HCT116 (cell line): ENCODE data around the gene TGFBR3. TPM values are rescaled to one million over a fixed set of nuclear protein-coding genes. Genes with fewer than 3 reads are reported as not detected.

ENCODE experiments used
- ATAC-seq: fragments of 200-7000 bp; cut with Tn5 transposase; 2 replicates; pipeline ENCODE4 v1.9.1; 2020; ENCODE audit warnings: mild to moderate bottlenecking, moderate library complexity
- BruUV-seq: library from RNA; stranded (reverse); fragments of 400-500 nt; replicated peaks from 2 replicates; lab custom pipeline; 2021; lab: Mats Ljungman, UMichigan
- CTCF ChIA-PET: fragments of 300-600 bp; sonication (Branson Sonifier 250); formaldehyde crosslinking; loops from one replicate; lab custom pipeline; 2021; ENCODE audit warnings: antibody characterized with exemption; lab: Charles Lee
- POLR2A ChIA-PET: fragments of 300-600, 350-600 bp; sonication (Branson Sonifier 250); formaldehyde crosslinking; loops from one replicate; lab custom pipeline; 2021; ENCODE audit warnings: antibody characterized with exemption; lab: Charles Lee
- RAD21 ChIA-PET, 2 experiments: fragments of 300-600 bp; sonication (Branson Sonifier 250); formaldehyde crosslinking; loops; one replicate each; lab custom pipeline; 2023; ENCODE audit warnings: low total read pairs in 2 of 2; ENCODE audit not compliant: uncharacterized antibody in 2 of 2, unreplicated experiment in 2 of 2, low non-redundant PET in 1 of 2; lab: Charles Lee
- DNase-seq: peaks from one replicate; pipeline ENCODE4 v3.0.0-alpha.2; 2010; ENCODE audit warnings: low read depth, low spot score
- H2AFZ ChIP-seq: fragments of 200-600 bp; shearing (Covaris generic), sonication (generic); 2 replicates; pipeline ENCODE4 v1.6.1; 2017; ENCODE audit warnings: low read depth, mixed run types, mixed read lengths, antibody characterized with exemption, low read length; ENCODE audit not compliant: poor library complexity, severe bottlenecking
- H3K27ac ChIP-seq: 2 replicates; pipeline ENCODE4 v1.5.1; 2012; ENCODE audit warnings: low read depth, low read length
- H3K27me3 ChIP-seq: fragments of 200-600 bp; sonication (generic); 2 replicates; pipeline ENCODE4 v1.6.1; 2016; ENCODE audit warnings: mixed run types, low read length, mixed read lengths; ENCODE audit not compliant: insufficient read depth
- H3K36me3 ChIP-seq, 2 experiments: fragments of 200-500 bp in 1 of 2; fragments of 200-600 bp in 1 of 2; sonication (Bioruptor generic) in 1 of 2; sonication (generic) in 1 of 2; 2 replicates each; pipeline versions ENCODE4 v1.5.1 to v1.6.1; 2014 to 2016; ENCODE audit warnings: low read length in 2 of 2, inconsistent platforms in 1 of 2, mixed read lengths in 1 of 2, mixed run types in 1 of 2; ENCODE audit not compliant: insufficient read depth in 2 of 2, control insufficient read depth in 1 of 2
- H3K4me1 ChIP-seq, 2 experiments: fragments of 200-600 bp in 1 of 2; sonication (generic) in 1 of 2; 2 replicates each; pipeline versions ENCODE4 v1.5.1 to v1.6.1; 2012 to 2017; ENCODE audit warnings: low read length in 2 of 2, inconsistent platforms in 1 of 2, mild to moderate bottlenecking in 1 of 2, mixed read lengths in 1 of 2, mixed run types in 1 of 2, moderate library complexity in 1 of 2; ENCODE audit not compliant: insufficient read depth in 2 of 2, control insufficient read depth in 1 of 2
- H3K4me2 ChIP-seq: fragments of 200-600 bp; sonication (generic); 2 replicates; pipeline ENCODE4 v1.6.1; 2017; ENCODE audit warnings: mixed run types, low read length, mixed read lengths
- H3K4me3 ChIP-seq, 2 experiments: fragments of 200-600 bp in 1 of 2; sonication (generic) in 1 of 2; replicated peaks in 1 of 2; 2 replicates each; pipeline ENCODE4 v1.5.1; 2011 to 2016; ENCODE audit warnings: low read length in 2 of 2, control low read depth in 1 of 2, low read depth in 1 of 2, mild to moderate bottlenecking in 1 of 2, mixed read lengths in 1 of 2, mixed run types in 1 of 2
- H3K79me2 ChIP-seq: fragments of 200-600 bp; sonication (generic); 2 replicates; pipeline ENCODE4 v1.6.1; 2017; ENCODE audit warnings: mild to moderate bottlenecking, mixed run types, low read length, moderate library complexity, mixed read lengths; ENCODE audit not compliant: insufficient read depth
- H3K9ac ChIP-seq: fragments of 200-600 bp; sonication (generic); 2 replicates; pipeline ENCODE4 v1.6.1; 2016; ENCODE audit warnings: low read length, mixed read lengths
- H3K9me2 ChIP-seq: fragments of 200-600 bp; sonication (generic), shearing (Covaris generic); 2 replicates; pipeline ENCODE4 v1.6.1; 2017; ENCODE audit warnings: mixed run types, mild to moderate bottlenecking, moderate library complexity; ENCODE audit not compliant: insufficient read depth
- H3K9me3 ChIP-seq, 2 experiments: fragments of 200-500 bp in 1 of 2; fragments of 200-600 bp in 1 of 2; sonication (Bioruptor generic) in 1 of 2; sonication (generic) in 1 of 2; 2 replicates each; pipeline ENCODE4 v1.6.1; 2014 to 2017; ENCODE audit warnings: low read length in 2 of 2, mixed read lengths in 2 of 2, inconsistent platforms in 1 of 2, low read depth in 1 of 2, mild to moderate bottlenecking in 1 of 2, mixed run types in 1 of 2, moderate library complexity in 1 of 2; ENCODE audit not compliant: control insufficient read depth in 1 of 2, insufficient read depth in 1 of 2
- H4K20me1 ChIP-seq: fragments of 200-600 bp; sonication (generic), shearing (Covaris generic); 2 replicates; pipeline ENCODE4 v1.6.1; 2017; ENCODE audit warnings: mixed run types, mild to moderate bottlenecking, moderate library complexity; ENCODE audit not compliant: insufficient read depth
- CEBPB ChIP-seq: IDR thresholded peaks from 2 replicates; pipeline ENCODE4 v1.6.1; 2012; ENCODE audit warnings: low read depth
- CTCF ChIP-seq, 3 experiments: fragments of 200-600 bp in 1 of 3; sonication (generic) in 1 of 3; IDR thresholded peaks in 2 of 3; conservative IDR thresholded peaks in 1 of 3; 2 replicates each; pipeline ENCODE4 v1.5.1; 2012 to 2017; ENCODE audit warnings: low read depth in 2 of 3, low read length in 2 of 3, antibody characterized with exemption in 1 of 3, borderline replicate concordance in 1 of 3, control low read depth in 1 of 3, mild to moderate bottlenecking in 1 of 3, mixed read lengths in 1 of 3, mixed run types in 1 of 3, moderate library complexity in 1 of 3; ENCODE audit not compliant: insufficient read depth in 1 of 3
- EZH2 ChIP-seq: fragments of 200-600 bp; sonication (generic); IDR thresholded peaks from 2 replicates; pipeline ENCODE4 v1.6.1; 2017; ENCODE audit warnings: antibody characterized with exemption, mixed run types
- EZH2phosphoT487 ChIP-seq: fragments of 200-600 bp; IDR thresholded peaks from 2 replicates; pipeline ENCODE4 v1.6.1; 2018; ENCODE audit warnings: antibody characterized with exemption, borderline replicate concordance
- JUND ChIP-seq: IDR thresholded peaks from 2 replicates; pipeline ENCODE4 v1.6.1; 2012
- POLR2A ChIP-seq: IDR thresholded peaks from 2 replicates; pipeline ENCODE4 v1.7.0; 2011; ENCODE audit warnings: borderline replicate concordance; ENCODE audit not compliant: insufficient read depth, insufficient read length; ENCODE audit errors: extremely low read depth
- POLR2AphosphoS5 ChIP-seq: IDR thresholded peaks from 2 replicates; pipeline ENCODE4 v1.6.1; 2011; ENCODE audit warnings: mild to moderate bottlenecking, low read depth, low read length, moderate library complexity
- RAD21 ChIP-seq: IDR thresholded peaks from 2 replicates; pipeline ENCODE4 v1.6.1; 2012; ENCODE audit warnings: low read depth, mild to moderate bottlenecking
- SP1 ChIP-seq: IDR thresholded peaks from 2 replicates; pipeline ENCODE4 v1.6.1; 2012; ENCODE audit warnings: low read depth
- SRF ChIP-seq: IDR thresholded peaks from 2 replicates; pipeline ENCODE4 v1.6.1; 2012; ENCODE audit warnings: low read depth
- TCF7L2 ChIP-seq: IDR thresholded peaks from 2 replicates; pipeline ENCODE4 v1.7.0; 2011; ENCODE audit warnings: borderline replicate concordance, inconsistent platforms; ENCODE audit not compliant: insufficient read depth, insufficient read length; ENCODE audit errors: extremely low read depth
- ZBTB33 ChIP-seq: IDR thresholded peaks from 2 replicates; pipeline ENCODE4 v1.6.1; 2011; ENCODE audit warnings: mild to moderate bottlenecking, low read length, moderate library complexity; ENCODE audit not compliant: insufficient replicate concordance; ENCODE audit errors: extremely low read depth
- ZFX ChIP-seq: fragments of 450-650 bp; IDR thresholded peaks from 2 replicates; pipeline ENCODE4 v1.6.1; 2017
- ZNF274 ChIP-seq: fragments of 200-500 bp; sonication (Bioruptor generic); IDR thresholded peaks from 2 replicates; pipeline ENCODE4 v1.6.1; 2014; ENCODE audit warnings: mild to moderate bottlenecking, low read depth, low read length, inconsistent platforms
- intact Hi-C: fragments of 100-400 bp; cut with micrococcal nuclease; formaldehyde crosslinking; loops from 2 replicates; pipeline ENCODE4 v1.10.0; 2022
- total RNA-seq: library from RNA; stranded (reverse); gene quantifications from one replicate; pipeline ENCODE4 v1.2.1, GENCODE V29; 2021; ENCODE audit not compliant: unreplicated experiment

TGFBR3 gene
- total RNA-seq, 1 experiment from 2014 or later, result 7.1 TPM

GRCh38 chr1:91712393-91712792, 173.6 kb downstream of the TGFBR3 start:
- no peaks in the 10 kb centered on the region for H3K4me1 ChIP-seq
- H3K9me3 ChIP-seq, result no peaks in the 10 kb centered on the region
- no peaks in the 10 kb centered on the region for H3K36me3 ChIP-seq
- no peak for DNase-seq
- no peak overlapping the region for H2AFZ ChIP-seq
- H3K27me3 ChIP-seq, result no peaks in the 10 kb centered on the region
- H4K20me1 ChIP-seq, result no peaks in the 10 kb centered on the region
- intact Hi-C loops, result no loop called here
- H3K9me2 ChIP-seq, result no peaks in the 10 kb centered on the region
- ChIA-PET CTCF (no interaction called here), POLR2A (no interaction called here), RAD21 (no interaction called here)
- H3K27ac ChIP-seq, result no peak overlapping the region
- ATAC-seq, result no peak
- no peak overlapping the region for H3K4me2 ChIP-seq
- no peak overlapping the region for H3K4me3 ChIP-seq
- no peak overlapping the region for H3K9ac ChIP-seq
- no TSS peak for BruUV-seq
- H3K79me2 ChIP-seq, result no peaks in the 10 kb centered on the region
- TF ChIP-seq POLR2AphosphoS5, result no peak
- no peak for TF ChIP-seq JUND
- no peak for TF ChIP-seq ZBTB33
- no peak for TF ChIP-seq ZNF274
- TF ChIP-seq EZH2, result no peak
- no peak for TF ChIP-seq CEBPB
- no peak for TF ChIP-seq SP1
- no peak for TF ChIP-seq POLR2A
- TF ChIP-seq TCF7L2, result no peak
- TF ChIP-seq ZFX, result no peak
- no peak for TF ChIP-seq CTCF (IDR thresholded peaks at IDR 0.05 in 2 of 3, conservative IDR thresholded peaks at IDR 0.05 in 1 of 3; ENCODE audit: borderline replicate concordance in 1 of 3, insufficient read depth in 1 of 3, low read depth in 2 of 3, low read length in 2 of 3)
- TF ChIP-seq SRF, result no peak
- TF ChIP-seq RAD21, result no peak
- no peak for TF ChIP-seq EZH2phosphoT487
